Measurements from ENCODE around the gene NTNG1.

DNA sequence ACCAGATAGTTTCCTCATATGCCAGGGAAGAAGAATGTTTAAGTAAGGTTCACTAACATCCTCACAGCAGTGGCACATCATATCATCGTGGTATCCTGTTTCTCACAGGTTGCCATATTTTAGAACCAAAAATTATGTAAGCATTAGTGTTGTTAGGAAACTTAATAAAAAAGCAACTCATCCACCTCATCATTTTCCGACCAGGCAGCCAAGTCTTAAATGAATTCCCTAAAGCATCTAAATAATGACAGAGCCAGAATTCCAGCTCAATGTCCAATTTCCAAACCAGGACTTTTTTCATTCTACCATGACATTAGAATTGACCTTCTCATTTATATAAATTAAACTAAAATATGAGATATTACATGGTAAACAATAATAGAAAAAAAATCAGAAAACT lies 272.7 kb downstream of the NTNG1 start:
- TF ChIP-seq POLR2AphosphoS5 (IDR thresholded peaks at IDR 0.05; ENCODE audit: low read length): no peak
- TF ChIP-seq TCF7 (IDR thresholded peaks at IDR 0.05; ENCODE audit: borderline replicate concordance): no peak
- TF ChIP-seq NR2F1 (conservative IDR thresholded peaks at IDR 0.05): no peak
- no peak for TF ChIP-seq CREM (IDR thresholded peaks at IDR 0.05; ENCODE audit: low read depth)
- no peak for TF ChIP-seq RFX5 (IDR thresholded peaks at IDR 0.05; ENCODE audit: low read depth, low read length)
- TF ChIP-seq EP300 (IDR thresholded peaks at IDR 0.05; ENCODE audit: borderline replicate concordance in 1 of 2, control insufficient read depth in 1 of 2, low read depth in 2 of 2, low read length in 2 of 2): no peak
- TF ChIP-seq, protein P1, sequence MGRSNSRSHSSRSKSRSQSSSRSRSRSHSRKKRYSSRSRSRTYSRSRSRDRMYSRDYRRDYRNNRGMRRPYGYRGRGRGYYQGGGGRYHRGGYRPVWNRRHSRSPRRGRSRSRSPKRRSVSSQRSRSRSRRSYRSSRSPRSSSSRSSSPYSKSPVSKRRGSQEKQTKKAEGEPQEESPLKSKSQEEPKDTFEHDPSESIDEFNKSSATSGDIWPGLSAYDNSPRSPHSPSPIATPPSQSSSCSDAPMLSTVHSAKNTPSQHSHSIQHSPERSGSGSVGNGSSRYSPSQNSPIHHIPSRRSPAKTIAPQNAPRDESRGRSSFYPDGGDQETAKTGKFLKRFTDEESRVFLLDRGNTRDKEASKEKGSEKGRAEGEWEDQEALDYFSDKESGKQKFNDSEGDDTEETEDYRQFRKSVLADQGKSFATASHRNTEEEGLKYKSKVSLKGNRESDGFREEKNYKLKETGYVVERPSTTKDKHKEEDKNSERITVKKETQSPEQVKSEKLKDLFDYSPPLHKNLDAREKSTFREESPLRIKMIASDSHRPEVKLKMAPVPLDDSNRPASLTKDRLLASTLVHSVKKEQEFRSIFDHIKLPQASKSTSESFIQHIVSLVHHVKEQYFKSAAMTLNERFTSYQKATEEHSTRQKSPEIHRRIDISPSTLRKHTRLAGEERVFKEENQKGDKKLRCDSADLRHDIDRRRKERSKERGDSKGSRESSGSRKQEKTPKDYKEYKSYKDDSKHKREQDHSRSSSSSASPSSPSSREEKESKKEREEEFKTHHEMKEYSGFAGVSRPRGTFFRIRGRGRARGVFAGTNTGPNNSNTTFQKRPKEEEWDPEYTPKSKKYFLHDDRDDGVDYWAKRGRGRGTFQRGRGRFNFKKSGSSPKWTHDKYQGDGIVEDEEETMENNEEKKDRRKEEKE (IDR thresholded peaks at IDR 0.05): no peak
- TF ChIP-seq EZH2 (IDR thresholded peaks at IDR 0.05; ENCODE audit: borderline replicate concordance, control insufficient read depth, low read depth, low read length): no peak
- TF ChIP-seq, protein P2, sequence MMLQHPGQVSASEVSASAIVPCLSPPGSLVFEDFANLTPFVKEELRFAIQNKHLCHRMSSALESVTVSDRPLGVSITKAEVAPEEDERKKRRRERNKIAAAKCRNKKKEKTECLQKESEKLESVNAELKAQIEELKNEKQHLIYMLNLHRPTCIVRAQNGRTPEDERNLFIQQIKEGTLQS (IDR thresholded peaks at IDR 0.05; ENCODE audit: borderline replicate concordance, extremely low read depth, low read depth, low read length): no peak
- TF ChIP-seq POLR2A (IDR thresholded peaks at IDR 0.05; ENCODE audit: low read depth, low read length): no peak
- TF ChIP-seq SMARCA5 (IDR thresholded peaks at IDR 0.05): no peak
- no peak for TF ChIP-seq MYC (IDR thresholded peaks at IDR 0.05; ENCODE audit: insufficient read depth, insufficient read length, insufficient replicate concordance, low read length, severe bottlenecking)
